Measurements from ENCODE around the gene HSPB7.

The HSPB7 gene

DNA sequence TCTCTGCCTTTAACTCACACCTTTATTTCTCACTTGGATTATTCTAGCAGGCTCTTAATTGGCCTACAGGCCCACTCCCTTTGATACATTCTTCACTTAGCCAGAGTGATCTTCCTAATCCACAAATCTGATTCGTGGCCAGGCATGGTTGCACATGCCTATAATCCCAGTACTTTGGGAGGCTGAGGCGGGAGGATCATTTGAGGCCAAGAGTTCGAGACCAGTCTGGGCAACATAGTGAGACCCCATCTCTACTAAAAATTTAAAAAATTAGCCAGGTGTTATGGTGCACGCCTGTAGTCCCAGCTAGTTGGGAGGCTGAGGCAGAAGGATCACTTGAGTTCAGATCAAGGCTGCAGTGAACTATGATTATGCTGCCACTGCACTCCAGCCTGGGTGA, 44.1 kb downstream of the HSPB7 start:
- DNase-seq, result no peak

DNA sequence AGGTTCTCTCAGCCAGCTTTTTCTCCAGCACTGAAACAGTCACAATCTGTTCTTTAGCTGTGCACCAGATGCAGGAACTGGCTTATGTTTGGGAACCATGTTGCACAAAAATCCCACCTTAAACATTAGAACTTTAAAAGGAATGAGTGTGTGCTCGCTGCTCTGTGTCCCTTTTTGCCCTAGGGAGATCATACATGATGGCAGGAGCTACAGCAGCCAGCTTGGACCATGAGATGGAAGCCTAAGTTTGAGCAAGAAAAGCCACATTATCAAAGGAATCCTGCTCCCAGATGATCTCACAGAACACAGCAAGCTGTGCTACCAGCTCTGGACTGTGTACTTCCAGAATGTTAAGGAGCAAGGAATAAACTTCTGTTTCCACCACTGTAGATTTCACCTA, 45.4 kb downstream of the HSPB7 start:
- DNase-seq, result no peak

DNA sequence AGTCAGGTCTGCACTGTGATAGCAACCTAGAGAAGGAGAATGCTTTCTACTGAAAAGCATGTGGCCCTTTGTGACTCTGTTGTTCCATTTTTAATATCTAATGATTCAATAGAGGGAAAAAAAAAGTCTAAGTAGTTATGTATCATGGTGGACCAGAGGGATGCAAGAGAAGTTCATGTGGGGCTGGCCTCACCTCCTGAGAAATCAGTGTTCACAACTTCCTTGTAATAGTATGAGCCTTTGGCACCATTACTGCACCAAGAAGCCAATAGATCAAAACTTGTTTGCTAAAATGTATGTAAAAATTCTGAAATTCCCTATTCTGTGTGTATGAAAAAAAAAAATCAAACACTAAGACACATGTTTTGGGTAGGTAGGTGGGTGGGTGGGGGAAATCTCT, 46.9 kb downstream of the HSPB7 start:
- no peak for DNase-seq

DNA sequence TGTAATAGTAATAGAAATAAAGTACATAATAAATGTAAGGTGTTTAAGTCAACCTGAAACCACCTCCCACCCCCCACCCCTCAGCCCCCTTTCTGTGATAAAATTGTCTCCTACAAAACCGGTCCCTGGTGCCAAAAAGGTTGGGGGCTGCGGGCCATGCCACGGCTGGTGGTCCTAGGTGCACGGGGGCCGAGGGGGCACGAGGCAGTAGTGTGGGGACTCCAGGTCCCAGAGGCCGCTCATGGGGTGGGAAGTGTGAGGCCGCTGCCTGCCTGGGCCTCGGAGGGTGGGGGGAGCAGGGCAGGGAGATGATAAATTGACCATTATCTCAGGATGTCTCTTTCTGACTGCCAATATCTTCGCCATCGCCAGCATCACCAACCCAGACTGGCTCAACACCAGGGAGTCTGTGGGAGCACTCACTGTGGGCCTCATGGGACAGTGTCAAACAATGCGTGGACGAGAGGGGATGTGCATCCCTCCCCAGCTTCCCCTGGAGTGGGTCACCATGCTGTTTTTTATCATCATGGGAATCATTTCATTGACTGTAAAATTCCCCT, 48.4 kb downstream of the HSPB7 start:
- no peak for DNase-seq

DNA sequence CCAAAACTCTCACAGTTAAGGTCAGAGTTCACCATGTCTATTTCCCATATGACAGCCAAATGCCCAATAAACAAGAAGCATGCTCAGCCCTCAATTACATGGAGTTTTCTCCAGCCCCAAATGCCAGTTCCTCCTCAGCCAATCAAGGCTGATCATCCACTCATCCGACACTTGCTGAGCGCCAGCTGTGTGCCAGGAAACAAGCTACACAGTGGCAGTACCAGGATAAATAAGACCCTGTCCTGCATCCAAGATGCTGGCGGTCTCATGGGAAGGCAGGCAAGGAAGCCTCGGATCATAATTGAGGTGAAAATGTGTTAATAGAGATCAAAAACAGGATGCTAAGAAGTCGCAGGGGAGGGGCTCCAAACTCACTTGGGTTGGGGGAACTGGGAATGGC, 49.7 kb downstream of the HSPB7 start:
- no peak for DNase-seq

DNA sequence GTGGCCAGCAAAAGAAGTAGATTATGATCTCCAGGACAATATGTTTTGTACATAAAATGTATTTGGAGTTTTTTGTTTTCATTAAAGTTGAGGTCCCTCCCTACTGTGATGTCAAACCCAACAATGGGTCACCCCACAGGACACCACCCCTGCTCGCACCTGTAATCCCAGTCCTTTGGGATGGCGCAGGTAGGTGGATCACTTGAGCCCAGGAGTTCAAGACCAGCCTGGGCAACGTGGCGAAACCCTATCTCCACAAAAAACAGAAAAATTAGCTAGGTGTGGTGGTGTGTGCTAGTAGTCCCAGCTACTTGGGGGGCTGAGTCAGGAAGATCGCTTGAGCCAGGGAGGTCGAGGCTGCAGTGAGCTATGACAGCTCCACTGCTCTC, 50.9 kb downstream of the HSPB7 start:
- DNase-seq, result no peak

DNA sequence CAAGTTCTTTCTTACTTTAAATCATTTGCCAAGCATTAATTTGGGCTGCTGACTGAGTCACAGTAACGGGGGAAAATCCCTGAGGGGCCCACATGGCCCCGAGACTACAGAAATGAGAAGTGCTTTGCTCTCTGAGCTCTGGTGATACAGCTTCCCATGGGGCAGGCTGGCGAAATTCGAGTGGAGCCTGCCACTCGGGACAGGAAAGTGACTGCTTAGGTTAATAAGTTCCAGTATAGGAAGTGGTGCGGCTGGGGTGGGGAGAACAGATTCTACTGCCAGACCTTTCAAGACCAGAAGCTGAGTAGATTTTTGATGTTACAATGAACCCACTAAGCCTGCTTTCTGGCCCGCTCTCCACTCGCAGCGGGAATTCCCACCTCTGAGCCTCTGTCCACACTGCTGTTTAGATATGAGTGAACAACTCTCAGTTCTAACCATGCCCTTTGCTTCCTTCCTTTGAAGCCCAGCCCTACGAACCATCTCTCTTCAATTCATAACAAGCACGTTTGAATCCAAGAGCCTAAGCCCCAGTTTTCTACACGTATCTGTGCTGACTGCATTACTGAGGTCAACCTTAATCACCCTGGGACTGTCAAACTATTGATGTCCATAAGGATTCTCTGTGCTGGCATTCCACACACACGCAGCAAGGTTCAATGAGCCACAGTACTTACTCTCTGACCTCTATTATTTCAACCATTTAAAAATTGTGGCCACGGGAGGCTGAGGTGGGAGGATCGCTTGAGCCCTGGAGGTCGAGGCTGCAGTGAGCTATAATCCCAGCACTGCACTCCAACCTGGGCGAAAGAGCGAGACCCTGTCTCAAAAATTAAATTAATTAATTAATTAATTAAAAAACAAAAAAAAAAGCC, 51.5 kb downstream of the HSPB7 start:
- peak; percentile 61 to 74 for DNase-seq

DNA sequence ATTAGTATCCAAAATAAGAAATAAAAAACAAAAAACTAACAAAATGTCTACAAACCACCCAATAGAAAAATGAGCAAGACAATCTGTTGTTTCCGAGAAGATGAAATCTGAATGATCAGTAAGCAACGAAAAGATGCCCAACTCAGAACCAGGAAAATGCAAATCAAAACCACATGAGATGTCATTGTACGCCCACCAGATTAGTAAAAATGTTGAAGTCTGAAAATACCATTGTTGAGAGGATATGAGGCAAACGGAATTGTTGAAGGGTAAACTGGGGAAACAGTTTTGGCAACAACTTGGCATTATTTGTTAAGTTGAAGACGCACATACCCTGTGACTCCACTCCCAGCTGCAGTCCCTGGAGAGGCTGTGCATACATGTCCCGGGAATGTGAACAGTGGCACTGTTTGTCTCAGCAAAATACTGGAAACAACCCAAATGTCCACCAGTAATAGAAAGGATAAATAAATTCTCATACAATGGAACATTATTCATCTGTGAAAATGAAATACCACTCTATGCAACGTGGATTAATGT, 52.5 kb downstream of the HSPB7 start:
- no peak for DNase-seq
